Activated naive CD4-positive, alpha-beta T cell treated with anti-CD3 and anti-CD28 coated beads, Interleukin-2, amount 10 ng/mL, durations not matched to agents 7 days and 5 days (primary cell): Measurements from ENCODE around the gene SERPINE1.
"Not testable (repeated sequence)": the region's sequence is repeated elsewhere in the genome, so short reads cannot be mapped to it uniquely, and the experiment has no call there.

Experiments
- CTCF ChIA-PET: fragments of 350-600 bp; sonication (Branson Sonifier 250); formaldehyde crosslinking; loops from one replicate; lab custom pipeline; 2021; ENCODE audit warnings: antibody characterized with exemption; lab: Charles Lee
- DNase-seq: peaks from one replicate; pipeline ENCODE4 v3.0.0-alpha.2; 2020
- H3K27ac Mint-ChIP-seq: one replicate; pipeline ENCODE4 v1.8.0; 2021; ENCODE audit warnings: mild to moderate bottlenecking, moderate library complexity, mixed read lengths
- H3K27me3 Mint-ChIP-seq: one replicate; pipeline ENCODE4 v1.8.0; 2021; ENCODE audit warnings: mild to moderate bottlenecking, mixed read lengths
- H3K36me3 Mint-ChIP-seq: one replicate; pipeline ENCODE4 v1.8.0; 2021; ENCODE audit warnings: mixed read lengths
- H3K4me1 Mint-ChIP-seq: one replicate; pipeline ENCODE4 v1.8.0; 2021; ENCODE audit warnings: mixed read lengths
- H3K4me3 Mint-ChIP-seq: one replicate; pipeline ENCODE4 v1.8.0; 2021; ENCODE audit warnings: mild to moderate bottlenecking, moderate library complexity, mixed read lengths
- H3K9me3 Mint-ChIP-seq: one replicate; pipeline ENCODE4 v1.8.0; 2021; ENCODE audit warnings: mixed read lengths

The SERPINE1 gene

GRCh38 chr7:101108330-101108857 lies 18.5 kb upstream of the SERPINE1 start:
- no peak overlapping the region for H3K4me3 Mint-ChIP-seq
- H3K36me3 Mint-ChIP-seq: no peaks in the 10 kb centered on the region
- no peak for DNase-seq
- no peak overlapping the region for H3K27ac Mint-ChIP-seq
- no peaks in the 10 kb centered on the region for H3K4me1 Mint-ChIP-seq
- no peaks in the 10 kb centered on the region for H3K9me3 Mint-ChIP-seq
- H3K27me3 Mint-ChIP-seq: peaks cover 71% of the 10 kb centered on the region
- CTCF ChIA-PET: interaction anchor here (0.6 to 2.0 kb wide), 2 partner anchors 35 to 752 kb away, joined by 3 to 8 read pairs; no protein-coding TSS in a partner anchor

GRCh38 chr7:101108961-101109360 lies 17.9 kb upstream of the SERPINE1 start:
- Mint-ChIP-seq H3K27ac (no peak overlapping the region), H3K4me1 (no peaks in the 10 kb centered on the region), H3K27me3 (peaks cover 66% of the 10 kb centered on the region), H3K4me3 (no peak overlapping the region), H3K9me3 (no peaks in the 10 kb centered on the region), H3K36me3 (no peaks in the 10 kb centered on the region)
- DNase-seq: no peak
- CTCF ChIA-PET: interaction anchor here (0.6 to 2.0 kb wide), 2 partner anchors 35 to 752 kb away, joined by 3 to 8 read pairs; no protein-coding TSS in a partner anchor

GRCh38 chr7:101109368-101109767 lies 17.5 kb upstream of the SERPINE1 start:
- no peaks in the 10 kb centered on the region for H3K4me1 Mint-ChIP-seq
- H3K27me3 Mint-ChIP-seq: peaks cover 62% of the 10 kb centered on the region
- no peak overlapping the region for H3K4me3 Mint-ChIP-seq
- CTCF ChIA-PET: interaction anchor here (2.0 kb wide), 1 partner anchor 34 kb away, joined by 8 read pairs; no protein-coding TSS in a partner anchor
- no peaks in the 10 kb centered on the region for H3K9me3 Mint-ChIP-seq
- DNase-seq: no peak
- no peak overlapping the region for H3K27ac Mint-ChIP-seq
- H3K36me3 Mint-ChIP-seq: no peaks in the 10 kb centered on the region

- no peak for DNase-seq
- Mint-ChIP-seq H3K4me3 (no peak overlapping the region), H3K4me1 (no peaks in the 10 kb centered on the region), H3K36me3 (no peaks in the 10 kb centered on the region), H3K27ac (no peak overlapping the region), H3K27me3 (peaks cover 50% of the 10 kb centered on the region), H3K9me3 (no peaks in the 10 kb centered on the region)
- CTCF ChIA-PET: interaction anchor here (1.1 kb wide), 1 partner anchor 81 kb away, joined by 3 read pairs; no protein-coding TSS in a partner anchor
Measured at GRCh38 chr7:101111261-101111660, 15.6 kb upstream of the SERPINE1 start.

GRCh38 chr7:101112233-101112632 lies 14.7 kb upstream of the SERPINE1 start:
- no peaks in the 10 kb centered on the region for H3K36me3 Mint-ChIP-seq
- H3K27me3 Mint-ChIP-seq: peaks cover 50% of the 10 kb centered on the region
- DNase-seq: no peak
- H3K4me3 Mint-ChIP-seq: no peak overlapping the region
- CTCF ChIA-PET: no interaction called here
- no peak overlapping the region for H3K27ac Mint-ChIP-seq
- H3K4me1 Mint-ChIP-seq: no peaks in the 10 kb centered on the region
- H3K9me3 Mint-ChIP-seq: no peaks in the 10 kb centered on the region

- DNase-seq, H3K9me3 Mint-ChIP-seq, H3K27ac Mint-ChIP-seq, CTCF ChIA-PET, H3K4me3 Mint-ChIP-seq, H3K4me1 Mint-ChIP-seq, H3K36me3 Mint-ChIP-seq: not testable (repeated sequence)
- peaks cover 49% of the 10 kb centered on the region for H3K27me3 Mint-ChIP-seq
Measured at GRCh38 chr7:101113140-101113539, 13.8 kb upstream of the SERPINE1 start.

- CTCF ChIA-PET: no interaction called here
- H3K27ac Mint-ChIP-seq: no peak overlapping the region
- H3K27me3 Mint-ChIP-seq: peaks cover 42% of the 10 kb centered on the region
- no peaks in the 10 kb centered on the region for H3K4me1 Mint-ChIP-seq
- no peaks in the 10 kb centered on the region for H3K36me3 Mint-ChIP-seq
- H3K4me3 Mint-ChIP-seq: no peak overlapping the region
- DNase-seq: no peak
- H3K9me3 Mint-ChIP-seq: no peaks in the 10 kb centered on the region
Measured at GRCh38 chr7:101113836-101114235, 13.1 kb upstream of the SERPINE1 start.

GRCh38 chr7:101114492-101114891 lies 12.4 kb upstream of the SERPINE1 start:
- H3K4me1 Mint-ChIP-seq: no peaks in the 10 kb centered on the region

GRCh38 chr7:101115215-101115614 lies 11.7 kb upstream of the SERPINE1 start:
- Mint-ChIP-seq H3K9me3 (no peaks in the 10 kb centered on the region), H3K36me3 (no peaks in the 10 kb centered on the region), H3K4me1 (no peaks in the 10 kb centered on the region), H3K27ac (no peak overlapping the region), H3K27me3 (peaks cover 44% of the 10 kb centered on the region), H3K4me3 (no peak overlapping the region)
- no peak for DNase-seq
- CTCF ChIA-PET: no interaction called here

More at GRCh38 chr7:101114492-101114891, 12.4 kb upstream of the SERPINE1 start:
- Mint-ChIP-seq H3K4me3 (no peak overlapping the region), H3K36me3 (no peaks in the 10 kb centered on the region), H3K27me3 (peaks cover 41% of the 10 kb centered on the region), H3K27ac (no peak overlapping the region), H3K9me3 (no peaks in the 10 kb centered on the region)
- CTCF ChIA-PET: no interaction called here
- no peak for DNase-seq

GRCh38 chr7:101116898-101117297 lies 10.0 kb upstream of the SERPINE1 start:
- CTCF ChIA-PET: no interaction called here
- Mint-ChIP-seq H3K9me3 (no peaks in the 10 kb centered on the region), H3K4me1 (peaks cover 3% of the 10 kb centered on the region), H3K4me3 (no peak overlapping the region), H3K27me3 (peaks cover 54% of the 10 kb centered on the region), H3K36me3 (no peaks in the 10 kb centered on the region), H3K27ac (no peak overlapping the region)
- DNase-seq: no peak

GRCh38 chr7:101118856-101119255 lies 8.0 kb upstream of the SERPINE1 start:
- Mint-ChIP-seq H3K4me1 (peaks cover 20% of the 10 kb centered on the region), H3K36me3 (no peaks in the 10 kb centered on the region), H3K27me3 (peaks cover 62% of the 10 kb centered on the region), H3K27ac (no peak overlapping the region), H3K4me3 (no peak overlapping the region), H3K9me3 (no peaks in the 10 kb centered on the region)
- DNase-seq: no peak
- CTCF ChIA-PET: no interaction called here

GRCh38 chr7:101119876-101120275 lies 7.0 kb upstream of the SERPINE1 start:
- Mint-ChIP-seq H3K4me3 (no peak overlapping the region), H3K36me3 (no peaks in the 10 kb centered on the region), H3K9me3 (no peaks in the 10 kb centered on the region), H3K27ac (no peak overlapping the region), H3K27me3 (peaks cover 73% of the 10 kb centered on the region), H3K4me1 (peaks cover 27% of the 10 kb centered on the region)
- CTCF ChIA-PET: no interaction called here
- DNase-seq: no peak

- Mint-ChIP-seq H3K9me3 (no peaks in the 10 kb centered on the region), H3K4me1 (peaks cover 32% of the 10 kb centered on the region), H3K27ac (no peak overlapping the region), H3K4me3 (no peak overlapping the region), H3K27me3 (peaks cover 77% of the 10 kb centered on the region), H3K36me3 (no peaks in the 10 kb centered on the region)
- no peak for DNase-seq
- CTCF ChIA-PET: interaction anchor here (0.9 kb wide), 1 partner anchor 72 kb away, joined by 6 read pairs; no protein-coding TSS in a partner anchor
Measured at GRCh38 chr7:101120315-101120714, 6.6 kb upstream of the SERPINE1 start.

GRCh38 chr7:101121631-101121990 lies 5.3 kb upstream of the SERPINE1 start:
- DNase-seq, H3K36me3 Mint-ChIP-seq, H3K27ac Mint-ChIP-seq, CTCF ChIA-PET, H3K9me3 Mint-ChIP-seq: not testable (repeated sequence)
- Mint-ChIP-seq H3K27me3 (peaks cover 88% of the 10 kb centered on the region), H3K4me1 (peaks cover 43% of the 10 kb centered on the region), H3K4me3 (peak overlapping the region; percentile 59)
